Brain pericyte (primary cell): ENCODE results near the gene PLAC8.
A peak's percentile ranks its signal among the peaks of the same experiment; 100 is the strongest.
"Not testable (repeated sequence)": the region's sequence is repeated elsewhere in the genome, so short reads cannot be mapped to it uniquely, and the experiment has no call there.

Source experiments
- DNase-seq: peaks from one replicate; pipeline ENCODE4 v3.0.0-alpha.2; 2012; ENCODE audit warnings: low read depth, low spot score

The PLAC8 gene

DNA sequence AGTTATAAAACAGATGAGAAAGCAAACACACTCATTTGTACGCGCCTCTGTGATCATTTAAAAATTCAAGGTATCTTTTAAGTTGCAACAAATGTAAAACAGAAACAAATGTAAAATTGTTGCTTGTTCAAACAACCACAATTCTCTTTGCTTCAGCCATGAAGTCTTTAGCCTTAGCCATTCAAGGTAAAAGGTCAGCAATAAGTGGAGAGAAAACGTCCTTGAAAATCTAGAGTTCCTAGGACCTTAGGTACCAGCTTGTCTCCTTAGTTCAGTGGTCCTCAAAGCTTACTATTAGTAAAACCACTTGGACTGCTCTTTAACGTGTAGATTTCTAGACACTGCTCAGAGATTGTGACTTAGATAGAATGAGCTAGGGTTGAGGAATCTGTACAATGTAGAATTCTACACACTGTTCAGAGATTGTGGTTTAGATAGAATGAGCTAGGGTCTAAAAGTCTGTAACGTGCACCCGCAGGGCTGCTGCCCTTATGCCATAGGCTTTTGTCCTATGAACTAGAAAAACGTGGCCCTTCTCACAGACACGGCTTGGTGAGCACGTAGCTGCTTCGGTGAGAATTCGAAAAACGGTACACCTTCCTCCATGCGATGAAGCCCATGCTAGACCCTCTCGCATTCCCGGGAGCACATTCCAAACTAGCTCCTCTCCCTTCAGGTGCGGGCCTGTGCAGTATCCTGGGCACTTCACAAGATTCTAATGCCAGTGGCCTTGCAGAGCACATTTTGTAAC, 1.7 kb downstream of the PLAC8 start:
- DNase-seq, result no peak

DNA sequence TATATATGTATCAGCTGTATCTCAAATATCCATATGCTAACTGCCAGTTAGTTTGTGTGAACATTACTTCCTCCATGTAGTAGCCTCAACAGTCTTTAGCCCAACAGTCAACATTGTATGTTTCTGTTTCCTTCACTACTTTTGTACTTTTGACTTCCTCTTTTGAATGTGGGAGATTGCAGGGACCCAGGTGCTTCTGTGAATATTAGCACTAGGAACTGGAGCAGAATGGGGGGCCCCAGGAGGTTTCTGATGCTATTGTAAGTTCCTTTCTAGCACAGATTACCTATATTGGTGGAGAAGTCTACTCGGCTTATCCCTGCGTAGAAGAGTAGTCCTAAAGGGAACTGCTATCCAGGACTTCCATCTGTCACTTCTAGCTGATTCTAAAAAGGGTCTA, 2.3 kb downstream of the PLAC8 start:
- no peak for DNase-seq

DNA sequence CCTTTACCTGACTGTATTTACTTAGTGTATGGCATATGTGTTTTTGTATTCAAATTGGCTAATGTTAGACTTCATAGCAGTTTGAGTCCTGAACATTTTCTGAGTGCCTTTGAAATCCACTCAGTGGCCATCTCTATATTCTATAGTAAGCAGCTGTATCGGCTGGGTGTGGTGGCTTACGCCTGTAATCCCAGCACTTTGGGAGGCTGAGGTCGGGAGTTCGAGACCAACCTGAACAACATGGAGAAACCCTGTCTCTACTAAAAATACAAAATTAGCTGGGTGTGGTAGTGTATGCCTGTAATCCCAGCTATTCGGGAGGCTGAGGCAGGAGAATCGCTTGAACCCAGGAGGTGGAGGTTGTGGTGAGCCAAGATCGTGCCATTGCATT, 2.8 kb downstream of the PLAC8 start:
- DNase-seq, result not testable (repeated sequence)

DNA sequence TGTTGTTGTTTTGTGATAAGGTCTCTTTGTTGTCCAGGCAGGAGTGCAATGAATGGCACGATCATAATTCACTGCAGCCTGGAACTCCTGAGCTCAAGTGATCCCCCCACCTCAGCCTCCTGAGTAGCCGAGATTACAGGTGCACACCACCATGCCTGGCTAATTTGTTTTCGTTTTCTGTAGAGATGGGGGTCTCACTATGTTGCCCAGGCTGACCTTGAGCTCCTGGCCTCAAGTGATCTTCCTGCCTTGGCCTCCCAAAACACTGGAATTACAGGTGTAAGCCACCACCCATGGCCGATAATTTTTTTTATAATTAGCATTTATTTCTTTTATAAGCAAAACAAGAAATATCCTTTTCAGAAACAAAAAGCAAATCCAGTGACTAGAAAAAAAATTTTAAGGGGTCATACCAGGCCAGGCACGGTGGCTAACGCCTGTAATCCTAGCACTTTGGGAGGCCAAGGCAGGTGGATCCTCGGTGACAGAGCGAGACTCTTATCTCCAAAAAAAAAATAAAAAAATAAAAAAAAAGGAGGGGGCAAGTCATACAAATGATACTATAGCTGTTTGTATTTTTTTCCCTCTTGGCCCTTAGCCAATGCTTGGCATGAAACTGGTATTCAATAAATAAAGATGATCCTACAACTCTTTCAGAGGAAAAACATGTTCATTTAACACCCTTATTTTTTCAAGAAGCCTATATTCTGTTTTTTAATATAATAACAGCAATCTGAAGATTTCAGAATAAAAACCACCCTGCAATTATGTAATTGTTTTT, 3.4 kb downstream of the PLAC8 start:
- no peak for DNase-seq

DNA sequence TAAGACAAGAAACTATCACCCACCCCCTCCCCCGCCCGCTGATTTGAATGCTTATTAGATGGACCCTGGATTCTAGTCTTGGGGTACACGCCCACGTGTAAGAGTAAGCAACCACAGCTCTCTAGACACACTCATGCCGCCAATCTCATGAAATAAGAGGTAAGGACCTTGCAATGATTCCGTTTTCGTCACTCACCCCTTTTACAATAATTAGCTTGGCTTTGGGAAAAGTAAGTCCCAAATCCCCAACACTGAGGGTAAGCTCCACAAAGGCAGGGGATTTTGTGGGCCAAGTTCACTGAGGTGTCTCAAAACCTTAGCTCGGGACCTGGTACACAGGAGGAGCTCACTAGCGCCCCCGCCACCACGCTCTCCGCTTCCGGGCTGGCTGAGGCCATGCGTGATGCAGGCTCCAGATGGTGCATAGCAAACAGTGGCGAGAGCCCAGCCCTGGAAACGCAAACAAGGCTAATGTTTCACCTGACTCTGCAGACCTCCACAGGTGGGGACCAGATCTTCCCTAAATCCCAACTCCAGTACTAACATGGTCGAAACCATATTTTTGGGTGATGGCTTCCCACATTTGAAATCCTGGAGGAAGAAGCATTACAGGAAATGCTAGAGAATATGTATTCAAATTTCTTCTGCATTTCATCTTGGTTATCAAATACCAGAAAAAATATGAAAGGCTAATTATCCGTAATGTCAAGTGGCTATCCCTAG, 4.1 kb downstream of the PLAC8 start:
- peak; percentile 38 for DNase-seq

DNA sequence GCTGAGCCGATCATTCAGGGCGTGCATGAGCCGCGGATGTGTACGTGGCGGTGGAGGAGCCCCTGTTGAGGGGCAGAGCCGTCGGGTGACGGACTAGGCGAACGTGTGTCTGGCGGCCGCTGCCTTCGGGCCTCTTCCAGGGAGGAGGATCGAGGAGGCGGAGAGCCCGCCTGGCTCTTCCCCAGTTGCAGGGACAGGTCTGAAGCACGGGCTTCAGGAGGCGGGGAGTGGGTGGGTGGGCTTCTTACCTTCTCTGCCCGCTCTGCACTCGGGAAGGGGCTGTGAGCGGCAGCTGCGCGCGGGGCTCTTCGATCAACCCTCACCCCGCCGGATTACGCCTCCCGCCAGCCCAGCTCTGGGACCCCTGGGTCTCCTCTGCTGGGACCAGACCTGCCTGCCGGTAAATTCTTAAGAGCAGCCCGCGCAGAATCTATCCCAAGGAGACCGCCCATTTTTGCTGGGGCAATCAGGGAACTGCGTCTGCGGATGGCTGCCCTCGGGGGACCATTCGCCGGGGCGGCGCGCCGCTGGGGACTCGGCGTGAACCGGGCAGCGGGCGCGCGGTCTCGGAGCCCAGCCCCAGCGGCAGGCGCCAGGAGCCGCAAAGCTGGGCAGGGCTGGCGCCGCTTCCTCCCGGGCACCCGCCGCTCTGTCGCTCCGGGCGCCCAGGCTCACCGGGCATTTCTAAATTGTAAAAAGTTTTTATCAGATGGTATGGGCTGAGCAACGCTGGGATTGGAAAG, 4.9 kb downstream of the PLAC8 start:
- no peak for DNase-seq

DNA sequence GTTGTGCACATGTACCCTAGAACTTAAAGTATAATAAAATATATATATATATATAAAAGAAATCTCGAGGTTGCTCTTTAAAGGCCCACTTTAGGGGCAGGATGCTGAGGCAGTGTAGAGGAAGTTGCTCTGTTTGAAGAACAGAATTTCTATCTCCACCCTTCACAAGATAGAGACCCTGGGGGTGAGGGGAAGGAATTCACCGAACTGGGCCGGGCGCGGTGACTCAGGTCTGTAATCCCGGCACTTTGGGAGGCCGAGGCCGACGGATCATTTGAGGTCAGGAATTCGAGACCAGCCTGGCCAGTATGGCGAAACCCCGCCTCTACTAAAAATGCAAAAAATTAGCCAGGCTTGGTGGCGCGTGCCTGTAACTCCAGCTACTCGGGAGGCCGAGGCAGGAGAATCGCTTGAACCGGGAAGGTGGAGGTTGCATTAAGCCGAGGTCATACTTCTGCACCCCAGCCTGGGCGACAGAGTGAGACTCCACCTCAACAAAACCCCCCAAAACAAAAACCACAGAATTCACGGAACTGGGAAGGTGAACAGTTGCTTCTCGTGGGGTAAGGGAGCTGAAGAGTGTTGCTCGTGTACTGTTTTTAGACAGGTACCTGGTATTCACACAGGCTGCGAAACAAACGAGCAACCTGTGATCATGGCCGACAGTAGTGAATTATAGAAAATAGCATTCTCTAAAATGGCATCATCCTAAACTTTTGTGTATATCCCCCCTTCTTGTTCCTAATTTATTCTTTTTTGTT, 6.2 kb downstream of the PLAC8 start:
- DNase-seq, result no peak

DNA sequence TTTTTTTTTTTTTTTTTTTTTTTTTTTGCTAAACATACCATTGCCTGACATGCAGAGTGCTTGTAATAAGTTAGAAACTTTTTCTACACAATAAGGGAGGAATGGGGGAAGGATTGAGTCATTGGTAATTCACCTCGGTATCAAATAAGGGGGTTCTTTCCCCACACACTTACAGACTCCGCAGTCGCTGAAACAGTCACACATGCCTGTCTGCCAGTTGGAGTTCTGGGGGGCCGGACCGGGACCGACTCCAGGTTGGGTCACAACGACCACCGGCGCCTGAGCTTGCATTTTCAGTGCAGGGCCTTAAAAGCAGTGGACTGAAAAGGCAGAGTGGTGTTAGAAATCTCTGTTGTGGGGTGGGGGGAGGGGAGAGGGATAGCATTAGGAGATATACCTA, 6.9 kb downstream of the PLAC8 start:
- no peak for DNase-seq

DNA sequence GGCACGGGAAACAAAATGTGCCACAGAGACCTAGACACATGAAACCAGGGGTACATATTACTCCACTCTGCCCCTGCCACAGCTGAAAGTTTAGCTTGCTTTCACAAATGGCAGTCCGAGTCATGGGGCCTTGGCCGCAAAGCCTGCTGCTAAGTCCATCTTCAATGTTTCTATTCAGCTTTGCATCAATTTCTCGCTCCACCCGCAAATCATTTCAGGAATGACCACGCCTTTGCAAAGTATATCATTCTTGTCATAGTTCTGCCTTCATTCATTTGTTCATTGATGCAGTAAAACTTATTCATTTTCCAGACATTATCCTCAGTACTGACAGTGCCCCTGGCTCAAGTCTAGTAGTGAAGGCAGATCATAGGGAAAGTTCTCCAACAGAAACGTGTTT, 9.5 kb downstream of the PLAC8 start:
- DNase-seq, result no peak

DNA sequence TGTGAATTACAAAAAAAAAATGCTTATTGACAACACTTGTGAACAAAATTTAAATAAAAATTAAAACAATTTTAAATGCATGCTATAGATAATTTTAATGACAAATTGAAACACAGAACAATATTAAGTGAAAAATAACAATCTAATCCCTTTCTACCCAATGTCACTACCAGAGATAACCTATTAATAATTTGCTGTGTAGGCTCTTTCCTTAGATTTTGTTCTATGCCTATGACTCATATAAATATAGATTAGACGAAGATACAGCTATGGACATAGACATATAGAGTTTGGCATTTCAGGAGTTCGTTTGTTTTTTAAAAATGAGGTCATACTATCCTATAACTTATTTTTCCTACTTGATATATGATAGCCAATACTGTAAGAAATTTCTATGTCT, 18.1 kb downstream of the PLAC8 start:
- DNase-seq, result no peak

DNA sequence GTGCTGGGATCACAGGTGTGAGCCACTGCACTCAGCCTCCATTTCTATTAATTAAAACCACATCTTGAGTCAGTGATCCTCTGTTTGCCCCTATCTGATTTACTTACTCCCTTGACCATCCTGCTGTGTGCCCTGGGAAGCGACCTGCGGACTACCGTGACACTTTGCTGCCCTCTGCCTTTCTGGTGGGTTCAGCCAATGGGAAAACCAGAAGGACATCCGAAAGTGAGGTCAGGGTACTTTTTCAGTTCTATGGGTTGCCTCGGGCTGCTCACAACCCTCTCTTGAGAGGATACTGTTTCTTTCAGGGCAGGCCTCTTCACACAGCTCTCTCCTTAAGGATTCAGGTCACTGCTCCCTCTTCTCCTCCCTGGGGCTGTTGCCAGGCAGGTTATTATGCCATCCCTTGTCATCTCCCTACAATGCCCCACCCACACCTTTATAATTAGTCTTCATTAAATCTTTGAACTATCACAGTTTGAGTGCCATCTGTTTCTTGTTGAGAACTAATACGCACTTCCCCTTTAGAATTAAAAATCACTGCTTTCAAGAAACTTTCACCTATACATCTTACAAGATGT, 21.4 kb downstream of the PLAC8 start:
- DNase-seq, result no peak

DNA sequence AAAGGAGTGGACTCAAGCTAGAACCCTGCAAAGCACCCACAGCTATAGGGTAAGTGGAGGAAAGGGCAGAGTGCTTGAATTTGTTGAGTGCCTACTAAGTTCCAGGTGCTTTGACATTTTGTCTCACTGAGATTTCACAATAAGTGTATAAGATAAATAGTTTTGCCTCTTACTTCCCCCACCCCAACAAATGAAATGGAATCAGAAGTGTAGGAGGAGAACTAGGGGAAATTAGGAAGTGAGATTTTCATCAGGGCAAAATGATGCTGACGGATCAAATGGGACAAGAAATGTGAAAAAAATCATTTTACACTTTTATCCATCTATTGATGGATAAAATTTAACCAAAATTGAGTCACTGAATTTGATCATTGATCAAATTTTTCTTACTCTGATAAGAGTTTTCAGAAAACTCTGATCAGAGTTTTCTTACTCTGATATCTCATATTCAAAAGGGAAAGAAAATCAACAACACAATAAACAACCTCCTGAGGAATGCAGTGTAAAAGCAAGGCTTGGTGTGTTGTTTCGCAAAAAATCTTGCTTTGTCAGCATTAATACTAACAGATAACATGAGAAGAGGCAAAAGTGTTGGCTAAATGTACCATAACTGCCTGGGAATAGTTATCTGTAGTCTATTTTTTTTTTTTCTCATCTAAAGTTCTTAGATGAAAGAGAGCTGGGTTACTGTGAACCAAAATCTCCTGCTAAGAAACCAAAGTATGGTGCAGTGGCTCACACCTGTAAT, 24.9 kb downstream of the PLAC8 start:
- DNase-seq, result no peak

DNA sequence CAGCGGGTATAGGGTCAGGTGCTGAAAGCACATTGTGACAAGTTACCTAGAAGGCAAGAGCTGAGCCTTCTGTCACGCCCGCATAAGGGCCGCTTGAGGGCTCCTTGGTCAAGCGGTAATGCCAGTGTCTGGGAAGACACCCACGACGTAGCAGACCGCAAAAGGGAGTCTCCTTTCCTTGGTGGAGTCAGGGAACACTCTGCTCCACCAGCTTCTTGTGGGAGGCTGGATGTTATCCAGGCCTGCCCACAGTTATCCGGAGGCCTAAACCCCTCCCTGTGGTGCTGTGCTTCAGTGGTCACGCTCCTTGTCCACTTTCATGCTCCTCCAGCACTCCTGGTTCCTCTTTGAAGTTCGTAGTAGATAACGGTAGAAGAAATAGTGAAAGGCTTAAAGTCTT, 29.6 kb downstream of the PLAC8 start:
- not testable (repeated sequence) for DNase-seq

DNA sequence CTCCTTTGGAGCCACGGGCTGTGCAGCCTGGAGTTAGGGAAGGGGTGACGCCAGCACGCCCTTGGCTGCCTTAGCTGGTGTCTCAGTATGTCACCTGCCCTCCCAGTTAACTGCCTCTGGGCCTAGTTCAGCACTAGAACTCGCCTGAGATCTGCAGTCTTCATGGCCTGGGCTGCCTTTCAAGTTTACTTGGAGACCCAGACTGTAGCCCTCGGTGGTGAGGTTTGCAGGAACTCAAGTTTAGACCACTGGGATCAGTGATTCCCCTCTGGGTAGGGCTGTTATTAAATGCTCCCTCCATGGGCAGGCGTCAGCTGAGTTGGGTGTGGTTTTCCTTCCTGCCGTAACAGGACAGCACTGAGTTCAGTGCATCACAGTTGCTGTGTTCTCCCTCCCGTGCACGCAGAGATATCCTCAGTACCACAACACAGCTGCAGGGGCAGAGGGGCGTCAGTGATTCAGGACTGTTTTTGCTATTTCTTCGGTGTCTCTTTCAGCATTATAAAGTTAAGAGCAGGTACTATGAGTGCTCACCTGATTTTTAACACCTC, 30.5 kb downstream of the PLAC8 start:
- DNase-seq, result no peak

DNA sequence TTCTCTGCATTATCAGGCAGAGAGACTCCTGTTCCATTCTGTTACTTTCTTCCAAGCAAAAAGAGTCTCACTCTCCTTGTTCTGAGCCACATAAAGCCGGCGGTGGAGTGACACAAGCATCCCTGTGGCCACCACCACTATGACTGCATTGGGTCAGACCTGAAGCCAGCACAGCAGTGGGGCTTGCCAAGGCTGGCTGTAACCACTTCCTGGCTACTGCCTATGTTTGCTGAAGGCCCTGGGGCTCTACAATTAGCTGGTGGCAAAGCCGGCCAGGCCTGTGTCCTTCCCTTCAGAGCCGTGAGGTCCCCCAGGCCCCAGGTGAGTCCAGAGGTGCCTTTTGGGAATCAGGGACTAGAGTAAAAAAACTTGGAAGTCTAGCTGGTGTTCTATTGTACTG, 31.8 kb downstream of the PLAC8 start:
- DNase-seq, result no peak

DNA sequence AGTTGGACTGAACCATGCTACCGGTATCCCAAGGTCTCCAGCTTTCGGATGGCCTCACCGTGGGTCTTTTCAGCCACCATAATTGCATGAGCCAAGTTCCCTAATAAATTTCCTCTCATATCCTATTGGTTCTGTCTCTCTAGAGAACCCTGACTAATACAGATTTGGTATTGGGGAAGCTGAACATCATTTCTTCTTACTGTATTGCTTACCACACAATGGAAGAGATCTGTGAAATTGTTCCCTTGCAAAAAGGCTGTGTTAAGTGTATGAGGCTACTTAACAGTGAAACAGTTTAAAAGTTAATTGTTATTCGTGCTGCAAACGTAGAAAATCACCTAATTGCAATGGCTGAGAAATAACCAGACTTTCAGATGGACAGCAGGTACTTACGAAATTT, 34.0 kb downstream of the PLAC8 start:
- DNase-seq, result no peak

DNA sequence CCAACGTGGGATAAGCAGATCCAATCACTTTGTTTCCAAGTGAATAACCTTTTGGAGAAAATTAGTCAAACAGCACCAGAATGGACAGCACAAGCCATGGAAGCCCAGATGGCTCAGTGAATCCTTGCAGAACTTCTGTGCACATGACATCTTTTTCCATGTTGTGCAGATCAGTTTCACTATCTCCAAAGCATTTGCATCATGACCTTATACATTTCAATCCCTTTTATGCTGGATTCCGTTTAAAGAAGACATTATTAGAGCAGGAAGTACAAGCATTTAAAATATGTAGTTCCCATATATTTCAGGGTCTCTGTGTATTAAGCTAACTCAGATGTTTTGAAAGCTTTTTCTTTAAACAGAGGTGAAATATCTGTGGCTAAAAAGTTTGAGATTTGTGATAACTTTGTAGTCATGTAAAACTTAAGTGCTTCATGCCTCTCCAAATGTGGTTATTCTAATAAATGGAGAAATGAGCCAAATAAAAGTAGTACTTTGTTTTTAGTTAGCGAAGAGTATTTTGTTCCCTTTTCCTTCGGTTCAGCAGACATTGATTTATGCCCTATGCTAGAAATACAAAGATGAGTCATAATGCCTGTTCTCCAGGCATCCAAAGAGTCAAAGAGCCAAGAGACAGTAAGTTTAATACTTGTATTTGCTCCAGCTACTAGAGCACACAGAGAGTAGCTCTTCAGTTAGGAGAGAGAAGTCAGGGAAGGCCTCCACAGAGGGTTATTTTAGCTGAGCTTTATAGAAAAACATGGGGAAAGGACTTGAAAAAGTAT, 39.0 kb downstream of the PLAC8 start:
- no peak for DNase-seq

DNA sequence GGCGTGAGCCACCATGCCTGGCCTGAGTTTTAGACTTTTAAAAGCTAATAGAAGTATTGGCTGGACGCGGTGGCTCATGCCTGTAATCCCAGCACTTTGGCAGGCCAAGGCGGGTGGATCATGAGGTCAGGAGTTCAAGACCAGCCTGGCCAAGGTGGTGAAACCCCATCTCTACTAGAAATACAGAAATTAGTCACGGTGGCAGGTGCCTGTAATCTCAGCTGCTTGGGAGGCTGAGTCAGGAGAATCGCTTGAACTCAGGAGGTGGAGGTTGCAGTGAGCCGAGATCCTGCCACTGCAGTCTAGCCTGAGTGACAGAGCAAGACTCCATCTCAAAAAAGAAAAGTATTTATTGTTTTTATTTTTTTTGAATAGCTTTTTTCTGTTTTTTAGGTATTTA, 39.7 kb downstream of the PLAC8 start:
- DNase-seq, result not testable (repeated sequence)
